CD4-positive, alpha-beta T cell treated with Interleukin-4 for 1 hour (primary cell): ENCODE data around the gene JAKMIP2.
"Not testable (repeated sequence)": the region's sequence is repeated elsewhere in the genome, so short reads cannot be mapped to it uniquely, and the experiment has no call there.

ENCODE experiments used
- DNase-seq, 2 donors: peaks; one replicate each; pipeline ENCODE4 v3.0.0-alpha.2; 2020 to 2022

Gene JAKMIP2

GRCh38 chr5:147644460-147644859 lies 138.1 kb downstream of the JAKMIP2 start:
- no peak for DNase-seq

GRCh38 chr5:147643142-147643541 lies 139.4 kb downstream of the JAKMIP2 start:
- no peak for DNase-seq

GRCh38 chr5:147642666-147643065 lies 139.9 kb downstream of the JAKMIP2 start:
- no peak for DNase-seq

DNA sequence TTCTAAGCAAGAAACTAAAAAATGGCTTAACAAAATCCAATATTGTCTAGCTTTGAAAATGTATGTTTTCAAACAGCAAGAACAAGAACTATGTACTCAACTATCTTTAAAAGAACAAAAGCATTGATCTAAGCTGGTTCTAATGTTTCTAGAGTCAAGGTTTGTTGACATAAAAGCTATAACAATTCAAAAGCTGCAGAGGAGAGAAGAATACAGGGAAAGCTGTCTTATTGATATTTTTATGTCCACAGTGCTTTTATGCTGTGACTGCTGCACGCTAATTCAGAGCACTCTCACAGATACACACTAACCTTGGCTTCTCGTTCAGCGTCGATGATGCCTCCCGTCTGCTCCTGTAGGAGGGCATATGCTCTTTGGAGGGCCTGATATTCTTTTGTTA lies 143.2 kb downstream of the JAKMIP2 start:
- no peak for DNase-seq

- DNase-seq: no peak
These were observed 145.9 kb downstream of the JAKMIP2 start for GRCh38 chr5:147636729-147636984.

DNA sequence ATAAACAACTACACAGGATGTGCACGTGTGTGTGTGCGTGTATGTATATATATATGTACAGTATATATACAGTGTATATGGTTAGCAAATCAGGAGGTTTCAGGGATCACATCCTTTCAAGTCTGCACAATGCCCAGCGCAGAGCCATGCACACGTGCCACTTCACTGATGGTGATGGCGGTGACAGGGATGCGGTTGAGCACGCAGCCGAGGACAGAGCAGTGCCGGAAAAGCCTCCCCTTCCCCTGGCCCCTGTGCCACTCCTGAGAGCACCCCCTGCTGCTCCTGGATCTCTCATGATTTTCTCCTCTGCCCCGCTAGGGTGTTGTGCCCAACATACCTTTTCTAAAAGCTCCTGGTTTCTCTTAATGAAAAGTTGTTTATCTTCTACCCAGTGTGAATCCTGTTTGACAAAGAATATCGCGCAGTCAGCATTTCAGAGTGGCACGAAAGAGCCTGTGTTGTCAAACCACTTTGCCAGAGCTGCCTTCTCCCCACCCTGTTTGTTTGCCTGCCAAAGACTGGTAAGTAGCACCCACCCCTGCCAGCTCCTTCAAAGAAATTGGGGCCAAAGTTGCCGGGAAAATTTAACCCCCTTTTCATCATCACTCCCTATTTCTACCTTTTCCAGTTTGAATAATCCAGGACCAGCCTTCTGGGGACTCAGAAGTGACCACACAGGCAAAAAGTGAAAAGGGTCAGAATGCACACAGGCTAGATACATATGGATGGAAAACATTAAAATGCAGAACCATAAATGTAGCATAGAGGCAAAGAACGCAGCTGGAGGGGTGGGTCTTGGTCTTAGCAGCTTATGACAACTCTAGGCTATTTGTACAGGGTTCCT lies 146.4 kb downstream of the JAKMIP2 start:
- no peak for DNase-seq

DNA sequence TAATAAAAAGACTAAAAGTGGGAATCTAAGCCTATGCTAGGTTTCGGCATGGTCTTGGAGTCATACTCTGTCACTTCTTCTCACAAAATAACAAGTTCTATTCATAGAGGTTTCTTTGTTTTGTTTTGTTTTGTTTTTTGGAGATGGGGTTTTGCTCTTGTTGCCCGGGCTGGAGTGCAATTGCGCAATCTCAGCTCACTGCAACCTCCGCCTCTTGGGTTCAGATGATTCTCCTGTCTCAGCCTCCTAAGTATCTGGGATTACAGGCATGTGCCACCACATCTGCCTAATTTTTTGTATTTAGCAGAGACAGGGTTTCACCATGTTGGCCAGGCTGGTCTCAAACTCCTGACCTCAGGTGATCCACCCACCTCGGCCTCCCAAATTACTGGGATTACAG lies 147.1 kb downstream of the JAKMIP2 start:
- not testable (repeated sequence) for DNase-seq

DNA sequence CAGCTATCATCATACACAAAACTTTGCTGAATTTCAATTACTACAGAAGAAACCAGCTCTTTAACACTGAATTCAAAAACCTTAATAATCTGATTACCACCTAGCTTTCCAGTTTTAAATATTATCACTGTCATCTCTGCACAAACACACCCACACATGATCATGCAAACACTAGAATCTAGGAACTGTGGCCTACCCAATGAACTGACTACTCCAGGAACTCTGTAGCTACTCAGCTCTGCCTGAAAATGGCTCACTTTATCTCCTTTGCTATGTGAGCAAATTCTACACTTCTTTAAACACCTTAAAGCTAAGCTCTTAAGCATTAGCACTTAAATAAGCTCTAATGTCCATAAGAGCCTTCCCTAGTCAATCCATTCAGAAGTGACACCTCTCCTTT lies 149.4 kb downstream of the JAKMIP2 start:
- DNase-seq: no peak

GRCh38 chr5:147631428-147632003 lies 151.0 kb downstream of the JAKMIP2 start:
- no peak for DNase-seq

DNA sequence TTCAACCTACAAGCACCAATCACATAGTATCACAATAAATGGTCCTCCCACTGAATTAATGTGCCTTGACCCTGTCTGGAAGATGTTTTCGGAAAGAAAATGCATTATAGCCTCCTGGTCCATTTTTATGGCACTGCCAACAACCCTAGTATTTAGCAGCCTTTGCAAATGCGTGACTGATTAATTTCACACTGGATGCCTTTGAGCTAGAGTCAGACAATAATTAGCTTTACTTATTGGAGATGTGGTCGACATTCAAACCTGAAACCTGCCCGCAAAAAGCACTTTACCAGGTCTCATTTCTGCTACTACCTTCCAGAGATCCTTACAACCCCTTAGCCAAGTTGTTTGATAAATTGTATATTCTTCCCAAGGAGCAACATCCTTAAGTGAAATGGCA lies 153.3 kb downstream of the JAKMIP2 start:
- DNase-seq: no peak

DNA sequence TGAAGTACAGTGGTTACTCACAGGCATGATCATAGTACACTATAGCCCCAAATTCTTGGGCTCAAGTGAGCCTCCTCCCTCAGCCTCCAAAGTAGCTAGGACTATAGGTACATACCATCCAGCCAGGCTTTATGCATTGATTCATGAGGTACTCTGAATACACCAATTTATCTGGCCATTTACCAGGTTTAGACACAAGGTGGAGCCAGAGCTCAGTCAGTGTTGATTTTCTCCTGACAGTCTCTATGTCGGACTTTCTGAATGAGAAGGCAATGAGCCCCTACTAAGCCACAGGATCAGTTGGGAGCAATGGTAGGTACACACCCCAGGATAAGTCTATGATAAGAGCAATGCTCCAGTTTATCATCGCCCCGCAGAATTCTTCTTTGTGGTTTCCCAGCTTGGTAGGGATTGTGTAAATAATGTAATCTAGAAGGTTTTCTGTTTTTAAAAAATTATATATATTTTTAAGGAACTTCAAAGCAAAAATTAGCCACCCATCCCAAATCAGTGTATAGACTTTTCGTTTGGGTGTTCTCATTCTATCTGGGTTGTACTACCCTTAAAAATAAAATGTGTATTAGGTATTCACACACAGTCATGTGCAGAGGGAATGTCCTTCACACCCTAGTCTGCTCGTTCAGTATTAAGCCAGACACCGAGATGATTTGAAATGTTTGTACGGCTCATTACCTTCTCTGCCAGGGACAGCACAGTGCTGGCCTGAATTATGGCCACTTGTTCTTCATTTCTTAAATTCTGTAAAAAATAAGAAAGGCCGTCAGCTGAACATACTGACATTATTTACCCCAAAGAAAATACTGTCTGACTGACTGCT lies 154.3 kb downstream of the JAKMIP2 start:
- peak; percentile 52 to 69 for DNase-seq

DNA sequence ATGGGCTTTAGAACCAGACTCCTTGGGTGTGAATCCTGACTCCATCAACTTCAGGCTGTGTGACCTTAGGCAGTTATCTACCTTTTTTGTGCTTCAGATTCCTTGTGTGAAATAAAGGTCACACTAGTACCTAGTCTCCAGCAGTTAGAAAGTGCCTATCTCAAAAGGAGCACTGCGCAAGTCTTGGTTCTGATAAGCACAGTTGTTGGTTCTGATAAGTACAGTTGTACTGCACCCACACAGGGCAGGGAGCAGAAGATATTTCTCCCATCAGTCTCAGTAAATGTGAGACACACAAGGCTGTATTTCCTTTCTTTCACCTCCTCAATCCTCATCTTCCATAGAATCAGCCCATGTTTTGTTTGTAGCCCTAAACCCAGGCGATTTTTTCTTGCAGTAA lies 156.1 kb downstream of the JAKMIP2 start:
- no peak for DNase-seq

GRCh38 chr5:147621016-147621415 lies 161.5 kb downstream of the JAKMIP2 start:
- DNase-seq: no peak

GRCh38 chr5:147619281-147619878 lies 163.1 kb downstream of the JAKMIP2 start:
- no peak for DNase-seq

GRCh38 chr5:147617711-147618350 lies 164.7 kb downstream of the JAKMIP2 start:
- DNase-seq: no peak

- DNase-seq: no peak
These were observed 165.3 kb downstream of the JAKMIP2 start for GRCh38 chr5:147617191-147617606.

GRCh38 chr5:147616421-147616820 lies 166.1 kb downstream of the JAKMIP2 start:
- DNase-seq: no peak

- DNase-seq: no peak
These were observed 169.2 kb downstream of the JAKMIP2 start for GRCh38 chr5:147613359-147613758.

DNA sequence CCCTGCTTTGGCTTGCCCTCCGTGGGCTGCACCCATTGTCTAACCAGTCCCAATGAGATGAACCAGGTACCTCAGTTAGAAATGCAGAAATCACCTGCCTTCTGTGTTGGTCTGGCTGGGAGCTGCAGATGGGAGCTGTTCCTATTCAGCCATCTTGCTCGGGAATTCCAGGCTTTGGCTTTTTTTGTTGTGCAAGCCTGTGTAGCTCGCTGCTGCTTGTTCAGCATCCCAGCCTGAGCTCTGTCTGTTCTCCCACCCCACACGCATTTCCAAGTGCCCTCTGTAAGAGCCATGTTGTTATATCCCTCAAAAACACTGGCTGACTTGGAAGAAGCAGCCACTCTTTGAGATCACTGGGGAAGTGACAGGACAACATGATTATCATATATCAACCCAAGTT lies 171.0 kb downstream of the JAKMIP2 start:
- no peak for DNase-seq

- no peak for DNase-seq
These were observed 171.7 kb downstream of the JAKMIP2 start for GRCh38 chr5:147610798-147611197.

GRCh38 chr5:147601652-147602051 lies 180.9 kb downstream of the JAKMIP2 start:
- DNase-seq: no peak

GRCh38 chr5:147591120-147591519 lies 191.4 kb downstream of the JAKMIP2 start:
- DNase-seq: no peak

GRCh38 chr5:147590096-147590495 lies 192.4 kb downstream of the JAKMIP2 start:
- DNase-seq: no peak
